Lung (tissue), 12 donors: ENCODE data around the gene PLEKHH1. TPM values are rescaled to one million over a fixed set of nuclear protein-coding genes. Genes with fewer than 3 reads are reported as not detected.
A peak's percentile ranks its signal among the peaks of the same experiment; 100 is the strongest.

Source experiments
- ATAC-seq: fragments of 200-7000 bp; cut with Tn5 transposase; one replicate; pipeline ENCODE4 v1.9.1; 2020; ENCODE audit warnings: moderate number of reproducible peaks; ENCODE audit not compliant: insufficient read depth, low FRiP score
- DNase-seq, 3 donors: peaks; one replicate each; pipeline ENCODE4 v3.0.0-alpha.2; 2013 to 2017
- H3K27ac ChIP-seq, 2 donors: one replicate each; pipeline ENCODE4 v1.5.1; 2013; ENCODE audit warnings: mild to moderate bottlenecking in 2 of 2, moderate library complexity in 2 of 2, control low read depth in 1 of 2, inconsistent platforms in 1 of 2, low read depth in 1 of 2, low read length in 1 of 2
- H3K27me3 ChIP-seq, 3 donors: one replicate each; pipeline ENCODE4 v1.5.1; 2013; ENCODE audit warnings: low read length in 2 of 3; ENCODE audit not compliant: control insufficient read depth in 3 of 3, insufficient read depth in 3 of 3
- H3K36me3 ChIP-seq, 4 donors: one replicate each; pipeline ENCODE4 v1.5.1; 2013; ENCODE audit warnings: low read length in 4 of 4, mild to moderate bottlenecking in 1 of 4, moderate library complexity in 1 of 4; ENCODE audit not compliant: control insufficient read depth in 4 of 4, insufficient read depth in 4 of 4
- H3K4me1 ChIP-seq, 5 donors: one replicate each; pipeline ENCODE4 v1.5.1; 2013; ENCODE audit warnings: low read length in 5 of 5, mild to moderate bottlenecking in 2 of 5, moderate library complexity in 1 of 5; ENCODE audit not compliant: control insufficient read depth in 5 of 5, insufficient read depth in 5 of 5
- H3K4me3 ChIP-seq: one replicate; pipeline ENCODE4 v1.5.1; 2013; ENCODE audit warnings: mild to moderate bottlenecking, control low read depth, moderate library complexity
- H3K9ac ChIP-seq, 2 donors: one replicate each; pipeline ENCODE4 v1.5.1; 2013; ENCODE audit warnings: low read length in 2 of 2, control low read depth in 1 of 2; ENCODE audit not compliant: insufficient read depth in 1 of 2
- H3K9me3 ChIP-seq, 4 donors: one replicate each; pipeline ENCODE4 v1.5.1; 2013; ENCODE audit warnings: low read length in 3 of 4, mild to moderate bottlenecking in 1 of 4, moderate library complexity in 1 of 4; ENCODE audit not compliant: control insufficient read depth in 4 of 4, insufficient read depth in 3 of 4
- CTCF ChIP-seq: IDR thresholded peaks from 2 replicates; pipeline ENCODE4 v1.5.1; 2012; ENCODE audit warnings: mild to moderate bottlenecking; ENCODE audit errors: control extremely low read depth, extremely low read depth
- WGBS, 2 donors: extraction: QIAGEN DNeasy Blood & Tissue Kit; methylation state at CpG; one replicate each; pipeline ENCODE4 v1.1.7; 2013; 5-methylcytosine and 5-hydroxymethylcytosine counted together
- polyA plus RNA-seq, 2 donors: library from polyadenylated mRNA; stranded (reverse); fragments of 200-250 nt; gene quantifications; one replicate each; pipeline ENCODE4 v1.2.1, GENCODE V29; 2013
- total RNA-seq, 2 donors: library from RNA; depleted of rRNA in 1 of 2; stranded (reverse); fragments of >200 nt in 1 of 2; gene quantifications; one replicate each; pipeline ENCODE4 v1.2.1, GENCODE V29; 2014 to 2021
- donor health status: control.
- donor health status: control.
- donor health status: Bipolar disorder and iron deficiency.
- donor health status: healthy.
- donor health status: DM: yes; HTN: yes; CAD: no.

PLEKHH1 gene
- total and polyA plus RNA-seq, 4 donors = 0.80 to 9.3 (median 2.9) TPM

- TF ChIP-seq CTCF = peak; percentile 90
- H3K9ac ChIP-seq = no peak overlapping the region
- H3K27me3 ChIP-seq = no peaks in the 10 kb centered on the region
- 42 to 50% methylated on average over 13 to 14 of the region's 14 CpGs for WGBS, 2 donors
- H3K4me1 ChIP-seq = no peaks in the 10 kb centered on the region
- peaks cover 0 to 2% (median 0%) of the 10 kb centered on the region in 4 donors for H3K9me3 ChIP-seq
- no peak overlapping the region for H3K27ac ChIP-seq
- H3K36me3 ChIP-seq = no peaks in the 10 kb centered on the region
- no peak overlapping the region for H3K4me3 ChIP-seq
- DNase-seq (peak; percentile 67 to 70 (median 67)), ATAC-seq (peak; percentile 65)
Measured at GRCh38 chr14:67571275-67571990, 38.3 kb downstream of the PLEKHH1 start.

GRCh38 chr14:67571991-67572323 lies 38.9 kb downstream of the PLEKHH1 start:
- Histone ChIP-seq H3K36me3 (no peaks in the 10 kb centered on the region), H3K4me1 (no peaks in the 10 kb centered on the region), H3K27me3 (no peaks in the 10 kb centered on the region), H3K27ac (no peak overlapping the region), H3K4me3 (no peak overlapping the region), H3K9ac (no peak overlapping the region), H3K9me3 (peaks cover 0 to 2% (median 0%) of the 10 kb centered on the region in 4 donors)
- no peak for DNase-seq
- TF ChIP-seq CTCF = no peak
- no peak for ATAC-seq
- 87 to 91% methylated on average over 18 to 19 of the region's 19 CpGs for WGBS, 2 donors

GRCh38 chr14:67572608-67573007 lies 39.5 kb downstream of the PLEKHH1 start:
- DNase-seq (no peak), ATAC-seq (no peak)
- Histone ChIP-seq H3K27ac (no peak overlapping the region), H3K27me3 (no peaks in the 10 kb centered on the region), H3K36me3 (no peaks in the 10 kb centered on the region), H3K9me3 (peaks cover 0 to 2% (median 0%) of the 10 kb centered on the region in 4 donors), H3K9ac (no peak overlapping the region), H3K4me3 (no peak overlapping the region), H3K4me1 (no peaks in the 10 kb centered on the region)
- TF ChIP-seq CTCF = no peak
- WGBS, 2 donors = 92 to 93% methylated on average over 5 of the region's 5 CpGs
